Measurements from ENCODE around the gene DNTT.

DNTT gene

GRCh38 chr10:96272316-96273280 is 31.6 kb upstream of the DNTT start:
- Mint-ChIP-seq H3K4me3 (no peak overlapping the region), H3K9me3 (no peaks in the 10 kb centered on the region), H3K4me1 (peaks cover 16% of the 10 kb centered on the region), H3K27me3 (ENCODE audit: low read depth) (no peaks in the 10 kb centered on the region), H3K27ac (peak overlapping the region; percentile 33 to 93 (median 91)), H3K36me3 (ENCODE audit: low read depth) (no peaks in the 10 kb centered on the region)
- TF ChIP-seq CTCF (IDR thresholded peaks at IDR 0.05; ENCODE audit: unreplicated experiment in 3 of 3) = no peak

- TF ChIP-seq CTCF (IDR thresholded peaks at IDR 0.05; ENCODE audit: unreplicated experiment in 3 of 3) = no peak
Measured at GRCh38 chr10:96275685-96276418, 28.4 kb upstream of the DNTT start.

GRCh38 chr10:96276426-96276825 is 27.8 kb upstream of the DNTT start:
- H3K4me3 Mint-ChIP-seq = no peak overlapping the region
- no peaks in the 10 kb centered on the region for H3K9me3 Mint-ChIP-seq
- H3K4me1 Mint-ChIP-seq = peaks cover 11% of the 10 kb centered on the region
- no peak for TF ChIP-seq CTCF (IDR thresholded peaks at IDR 0.05; ENCODE audit: unreplicated experiment in 3 of 3)
- no peaks in the 10 kb centered on the region for H3K36me3 Mint-ChIP-seq (ENCODE audit: low read depth)
- H3K27ac Mint-ChIP-seq = no peak overlapping the region
- no peaks in the 10 kb centered on the region for H3K27me3 Mint-ChIP-seq (ENCODE audit: low read depth)

More at GRCh38 chr10:96275685-96276418, 28.4 kb upstream of the DNTT start:
- no peak overlapping the region for H3K27ac Mint-ChIP-seq
- peaks cover 16% of the 10 kb centered on the region for H3K4me1 Mint-ChIP-seq
- no peaks in the 10 kb centered on the region for H3K9me3 Mint-ChIP-seq
- H3K27me3 Mint-ChIP-seq (ENCODE audit: low read depth) = no peaks in the 10 kb centered on the region
- H3K36me3 Mint-ChIP-seq (ENCODE audit: low read depth) = no peaks in the 10 kb centered on the region
- H3K4me3 Mint-ChIP-seq = no peak overlapping the region

- TF ChIP-seq CTCF (IDR thresholded peaks at IDR 0.05; ENCODE audit: unreplicated experiment in 3 of 3) = no peak
Measured at GRCh38 chr10:96276831-96277230, 27.4 kb upstream of the DNTT start.

GRCh38 chr10:96279191-96279641 is 25.0 kb upstream of the DNTT start:
- Mint-ChIP-seq H3K27me3 (ENCODE audit: low read depth) (no peaks in the 10 kb centered on the region), H3K4me1 (no peaks in the 10 kb centered on the region), H3K27ac (no peak overlapping the region), H3K4me3 (no peak overlapping the region), H3K36me3 (ENCODE audit: low read depth) (no peaks in the 10 kb centered on the region), H3K9me3 (no peaks in the 10 kb centered on the region)
- no peak for TF ChIP-seq CTCF (IDR thresholded peaks at IDR 0.05; ENCODE audit: unreplicated experiment in 3 of 3)

More at GRCh38 chr10:96276831-96277230, 27.4 kb upstream of the DNTT start:
- H3K4me1 Mint-ChIP-seq = peaks cover 7% of the 10 kb centered on the region
- no peaks in the 10 kb centered on the region for H3K36me3 Mint-ChIP-seq (ENCODE audit: low read depth)
- H3K9me3 Mint-ChIP-seq = no peaks in the 10 kb centered on the region
- no peaks in the 10 kb centered on the region for H3K27me3 Mint-ChIP-seq (ENCODE audit: low read depth)
- H3K4me3 Mint-ChIP-seq = no peak overlapping the region
- no peak overlapping the region for H3K27ac Mint-ChIP-seq

Data from nephron (organoid).